DND-41 (cell line): ENCODE measurements around the gene BATF.

Source experiments
- ATAC-seq: fragments of 200-7000 bp; cut with Tn5 transposase; 3 replicates; pipeline ENCODE4 v1.9.1; 2021; ENCODE audit warnings: low read depth; ENCODE audit not compliant: insufficient read depth
- DNase-seq: peaks from one replicate; pipeline ENCODE4 v3.0.0-alpha.2; 2020
- H2AFZ ChIP-seq: 2 replicates; pipeline ENCODE4 v1.6.0; 2012; ENCODE audit warnings: low read depth, low read length
- H3K27ac ChIP-seq: 2 replicates; pipeline ENCODE4 v1.5.1; 2012; ENCODE audit warnings: low read length, inconsistent platforms
- H3K27me3 ChIP-seq: fragments of 200-600 bp; sonication (generic); 2 replicates; pipeline ENCODE4 v1.6.0; 2012; ENCODE audit warnings: low read length, mild to moderate bottlenecking, inconsistent platforms; ENCODE audit not compliant: insufficient read depth, poor library complexity
- H3K36me3 ChIP-seq: 2 replicates; pipeline ENCODE4 v1.5.1; 2012; ENCODE audit warnings: low read length, inconsistent platforms; ENCODE audit not compliant: insufficient read depth
- H3K4me1 ChIP-seq: 2 replicates; pipeline ENCODE4 v1.5.1; 2012; ENCODE audit warnings: mild to moderate bottlenecking, low read length; ENCODE audit not compliant: insufficient read depth
- H3K4me2 ChIP-seq: 2 replicates; pipeline ENCODE4 v1.6.0; 2012; ENCODE audit warnings: mild to moderate bottlenecking, moderate library complexity, low read length, inconsistent platforms; ENCODE audit not compliant: insufficient read depth
- H3K4me3 ChIP-seq, 2 experiments: fragments of 200-600 bp in 1 of 2; shearing (Covaris generic) in 1 of 2; 2 replicates each; pipeline ENCODE4 v1.5.1; 2012 to 2016; ENCODE audit warnings: inconsistent platforms in 2 of 2, low read length in 2 of 2, mild to moderate bottlenecking in 2 of 2, low read depth in 1 of 2, moderate library complexity in 1 of 2
- H3K79me2 ChIP-seq: 2 replicates; pipeline ENCODE4 v1.6.0; 2012; ENCODE audit warnings: low read length, inconsistent platforms; ENCODE audit not compliant: insufficient read depth
- H3K9ac ChIP-seq: 2 replicates; pipeline ENCODE4 v1.6.0; 2012; ENCODE audit warnings: low read depth, mild to moderate bottlenecking, inconsistent platforms, low read length, moderate library complexity
- H3K9me3 ChIP-seq: 2 replicates; pipeline ENCODE4 v1.5.1; 2012; ENCODE audit warnings: low read length, moderate library complexity, mild to moderate bottlenecking, inconsistent platforms; ENCODE audit not compliant: insufficient read depth, severe bottlenecking
- H4K20me1 ChIP-seq: 2 replicates; pipeline ENCODE4 v1.6.0; 2012; ENCODE audit warnings: low read length; ENCODE audit not compliant: insufficient read depth
- CTCF ChIP-seq: IDR thresholded peaks from 2 replicates; pipeline ENCODE4 v1.5.1; 2012; ENCODE audit warnings: borderline replicate concordance, low read length, moderate library complexity, mild to moderate bottlenecking; ENCODE audit not compliant: poor library complexity, severe bottlenecking; ENCODE audit errors: extremely low read depth
- EZH2 ChIP-seq: IDR thresholded peaks from 3 replicates; pipeline ENCODE4 v1.6.1; 2012; ENCODE audit warnings: borderline replicate concordance, low read depth, mild to moderate bottlenecking, moderate library complexity, low read length, inconsistent platforms; ENCODE audit not compliant: severe bottlenecking

BATF gene

GRCh38 chr14:75579882-75580281 lies 57.6 kb downstream of the BATF start:
- H3K9me3 ChIP-seq, result no peaks in the 10 kb centered on the region
- H3K4me2 ChIP-seq, result no peak overlapping the region
- no peaks in the 10 kb centered on the region for H3K79me2 ChIP-seq
- H3K4me1 ChIP-seq, result no peaks in the 10 kb centered on the region
- no peak for DNase-seq
- H3K4me3 ChIP-seq, result no peak overlapping the region
- ATAC-seq, result no peak
- TF ChIP-seq EZH2 (no peak), CTCF (no peak)
- no peak overlapping the region for H3K9ac ChIP-seq
- H2AFZ ChIP-seq, result no peak overlapping the region
- H4K20me1 ChIP-seq, result no peaks in the 10 kb centered on the region
- H3K36me3 ChIP-seq, result no peaks in the 10 kb centered on the region
- H3K27me3 ChIP-seq, result peaks cover 19% of the 10 kb centered on the region
- no peak overlapping the region for H3K27ac ChIP-seq

GRCh38 chr14:75587388-75587787 lies 65.1 kb downstream of the BATF start:
- peaks cover 11% of the 10 kb centered on the region for H3K27me3 ChIP-seq
- ATAC-seq (no peak), DNase-seq (no peak)
- H3K4me1 ChIP-seq, result no peaks in the 10 kb centered on the region
- no peak overlapping the region for H3K4me3 ChIP-seq
- H3K27ac ChIP-seq, result no peak overlapping the region
- H3K9me3 ChIP-seq, result peaks cover 3% of the 10 kb centered on the region
- no peaks in the 10 kb centered on the region for H3K79me2 ChIP-seq
- no peak overlapping the region for H3K4me2 ChIP-seq
- no peaks in the 10 kb centered on the region for H4K20me1 ChIP-seq
- TF ChIP-seq CTCF (no peak), EZH2 (no peak)
- no peaks in the 10 kb centered on the region for H3K36me3 ChIP-seq
- no peak overlapping the region for H3K9ac ChIP-seq
- no peak overlapping the region for H2AFZ ChIP-seq

GRCh38 chr14:75589931-75590330 lies 67.7 kb downstream of the BATF start:
- no peaks in the 10 kb centered on the region for H3K36me3 ChIP-seq
- no peaks in the 10 kb centered on the region for H3K79me2 ChIP-seq
- no peak overlapping the region for H3K27ac ChIP-seq
- DNase-seq (no peak), ATAC-seq (no peak)
- no peak overlapping the region for H3K4me2 ChIP-seq
- H3K9me3 ChIP-seq, result peaks cover 3% of the 10 kb centered on the region
- no peak overlapping the region for H2AFZ ChIP-seq
- no peaks in the 10 kb centered on the region for H4K20me1 ChIP-seq
- no peaks in the 10 kb centered on the region for H3K4me1 ChIP-seq
- H3K9ac ChIP-seq, result no peak overlapping the region
- peaks cover 17% of the 10 kb centered on the region for H3K27me3 ChIP-seq
- H3K4me3 ChIP-seq, result no peak overlapping the region
- TF ChIP-seq CTCF, result no peak
- no peak for TF ChIP-seq EZH2

- Histone ChIP-seq H3K36me3 (no peaks in the 10 kb centered on the region), H3K4me3 (no peak overlapping the region), H3K4me2 (no peak overlapping the region), H3K27me3 (peaks cover 17% of the 10 kb centered on the region), H3K79me2 (no peaks in the 10 kb centered on the region), H4K20me1 (no peaks in the 10 kb centered on the region), H3K27ac (no peak overlapping the region), H3K9ac (no peak overlapping the region), H2AFZ (no peak overlapping the region), H3K9me3 (peaks cover 3% of the 10 kb centered on the region), H3K4me1 (no peaks in the 10 kb centered on the region)
- DNase-seq, result no peak
- no peak for ATAC-seq
- TF ChIP-seq EZH2, result no peak
- no peak for TF ChIP-seq CTCF
Measured at GRCh38 chr14:75591331-75591946, 69.2 kb downstream of the BATF start.
